Colonic mucosa (tissue), 4 donors: Measurements from ENCODE around the gene SFR1. TPM values are rescaled to one million over a fixed set of nuclear protein-coding genes. Genes with fewer than 3 reads are reported as not detected.

Source experiments
- DNase-seq: peaks from one replicate; pipeline ENCODE4 v3.0.0-alpha.2; 2020
- H3K27ac ChIP-seq: fragments of 200-600 bp; one replicate; pipeline ENCODE4 v1.8.0; 2021
- H3K27me3 ChIP-seq: fragments of 200-600 bp; one replicate; pipeline ENCODE4 v1.8.0; 2021
- H3K36me3 ChIP-seq: fragments of 200-600 bp; one replicate; pipeline ENCODE4 v1.8.0; 2021
- H3K4me1 ChIP-seq: fragments of 200-600 bp; one replicate; pipeline ENCODE4 v1.8.0; 2021; ENCODE audit warnings: mild to moderate bottlenecking
- H3K4me3 ChIP-seq: fragments of 200-600 bp; one replicate; pipeline ENCODE4 v1.8.0; 2021
- H3K9ac ChIP-seq, 2 donors: one replicate each; pipeline ENCODE4 v1.7.0; 2013; ENCODE audit warnings: control low read depth in 2 of 2, low read depth in 2 of 2, low read length in 2 of 2
- H3K9me3 ChIP-seq: fragments of 200-600 bp; one replicate; pipeline ENCODE4 v1.8.0; 2021
- intact Hi-C: fragments of 100-400 bp; cut with DNase I; formaldehyde crosslinking; loops from one replicate; pipeline ENCODE4 v1.14.1; 2022
- total RNA-seq, 2 donors: library from RNA; stranded (reverse); fragmentation: NEBNext Ultra II Directional in 1 of 2; extraction: Animal tissue kit (Norgen Biotek cat#: 25700) in 1 of 2; gene quantifications; one replicate each; pipeline ENCODE4 v1.2.1, GENCODE V29; 2021
- TF ChIP-seq, protein P1 (sequence below): fragments of 200-600 bp; IDR thresholded peaks from one replicate; pipeline ENCODE4 v1.8.0; 2022; ENCODE audit warnings: antibody characterized with exemption, mild to moderate bottlenecking
- donor health status: healthy.
- donor health status: DM: no; HTN: no; CAD: no.
- donor health status: DM: no; HTN: no; CAD: no.

Gene SFR1
- total RNA-seq, 2 donors from 2014 or later, result 6.8 to 8.0 TPM

- intact Hi-C loops, result loop anchor here (5.0 kb wide), 1 partner anchor 151 kb away; the partner anchor contains the start of gene SLK
- Histone ChIP-seq H3K27ac (no peak overlapping the region), H3K4me3 (no peak overlapping the region), H3K9me3 (no peaks in the 10 kb centered on the region), H3K9ac (no peak overlapping the region), H3K4me1 (no peaks in the 10 kb centered on the region), H3K27me3 (no peaks in the 10 kb centered on the region), H3K36me3 (no peaks in the 10 kb centered on the region)
- DNase-seq, result no peak
- TF ChIP-seq, protein P1, sequence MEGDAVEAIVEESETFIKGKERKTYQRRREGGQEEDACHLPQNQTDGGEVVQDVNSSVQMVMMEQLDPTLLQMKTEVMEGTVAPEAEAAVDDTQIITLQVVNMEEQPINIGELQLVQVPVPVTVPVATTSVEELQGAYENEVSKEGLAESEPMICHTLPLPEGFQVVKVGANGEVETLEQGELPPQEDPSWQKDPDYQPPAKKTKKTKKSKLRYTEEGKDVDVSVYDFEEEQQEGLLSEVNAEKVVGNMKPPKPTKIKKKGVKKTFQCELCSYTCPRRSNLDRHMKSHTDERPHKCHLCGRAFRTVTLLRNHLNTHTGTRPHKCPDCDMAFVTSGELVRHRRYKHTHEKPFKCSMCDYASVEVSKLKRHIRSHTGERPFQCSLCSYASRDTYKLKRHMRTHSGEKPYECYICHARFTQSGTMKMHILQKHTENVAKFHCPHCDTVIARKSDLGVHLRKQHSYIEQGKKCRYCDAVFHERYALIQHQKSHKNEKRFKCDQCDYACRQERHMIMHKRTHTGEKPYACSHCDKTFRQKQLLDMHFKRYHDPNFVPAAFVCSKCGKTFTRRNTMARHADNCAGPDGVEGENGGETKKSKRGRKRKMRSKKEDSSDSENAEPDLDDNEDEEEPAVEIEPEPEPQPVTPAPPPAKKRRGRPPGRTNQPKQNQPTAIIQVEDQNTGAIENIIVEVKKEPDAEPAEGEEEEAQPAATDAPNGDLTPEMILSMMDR, result no peak
These were observed 4.1 kb upstream of the SFR1 start for GRCh38 chr10:104117839-104118323.

GRCh38 chr10:104119996-104120395 lies 2.0 kb upstream of the SFR1 start:
- no peaks in the 10 kb centered on the region for H3K36me3 ChIP-seq
- H3K4me3 ChIP-seq, result no peak overlapping the region
- no peaks in the 10 kb centered on the region for H3K27me3 ChIP-seq
- no peaks in the 10 kb centered on the region for H3K4me1 ChIP-seq
- H3K9me3 ChIP-seq, result no peaks in the 10 kb centered on the region
- DNase-seq, result no peak
- intact Hi-C loops, result loop anchor here (5.0 to 10.0 kb wide), 2 partner anchors 75 to 153 kb away; partner anchors contain the start of gene SLK
- no peak overlapping the region for H3K27ac ChIP-seq
- H3K9ac ChIP-seq, result no peak overlapping the region
- TF ChIP-seq, protein P1, result no peak

DNA sequence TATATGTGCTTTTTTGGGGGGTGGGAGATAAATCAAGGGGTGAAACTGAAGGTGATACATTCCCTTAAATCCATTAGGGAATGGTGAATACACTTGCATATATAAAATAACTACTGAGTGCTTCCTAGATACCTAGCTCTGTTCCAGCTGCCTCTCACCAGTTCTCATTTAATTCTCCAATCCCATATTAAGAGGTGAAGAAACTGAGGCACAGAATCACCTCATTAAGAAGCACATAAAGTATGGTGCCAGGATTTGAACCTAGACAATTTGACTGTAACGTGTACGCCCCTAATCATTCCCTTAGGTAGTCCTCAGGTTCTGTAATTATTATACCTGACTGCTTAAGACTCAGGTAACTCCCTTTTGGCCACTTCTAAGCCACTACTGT lies 1.5 kb upstream of the SFR1 start:
- peak overlapping the region; percentile 100 for H3K27ac ChIP-seq
- H3K4me3 ChIP-seq, result no peak overlapping the region
- H3K4me1 ChIP-seq, result no peaks in the 10 kb centered on the region
- no peaks in the 10 kb centered on the region for H3K36me3 ChIP-seq
- no peaks in the 10 kb centered on the region for H3K9me3 ChIP-seq
- no peaks in the 10 kb centered on the region for H3K27me3 ChIP-seq
- peak overlapping the region in 1 of 2 donors; percentile 99 for H3K9ac ChIP-seq
- intact Hi-C loops, result loop anchor here (10.0 kb wide), 1 partner anchor 76 kb away; no protein-coding TSS in a partner anchor
- TF ChIP-seq, protein P1, result no peak
- DNase-seq, result no peak

DNA sequence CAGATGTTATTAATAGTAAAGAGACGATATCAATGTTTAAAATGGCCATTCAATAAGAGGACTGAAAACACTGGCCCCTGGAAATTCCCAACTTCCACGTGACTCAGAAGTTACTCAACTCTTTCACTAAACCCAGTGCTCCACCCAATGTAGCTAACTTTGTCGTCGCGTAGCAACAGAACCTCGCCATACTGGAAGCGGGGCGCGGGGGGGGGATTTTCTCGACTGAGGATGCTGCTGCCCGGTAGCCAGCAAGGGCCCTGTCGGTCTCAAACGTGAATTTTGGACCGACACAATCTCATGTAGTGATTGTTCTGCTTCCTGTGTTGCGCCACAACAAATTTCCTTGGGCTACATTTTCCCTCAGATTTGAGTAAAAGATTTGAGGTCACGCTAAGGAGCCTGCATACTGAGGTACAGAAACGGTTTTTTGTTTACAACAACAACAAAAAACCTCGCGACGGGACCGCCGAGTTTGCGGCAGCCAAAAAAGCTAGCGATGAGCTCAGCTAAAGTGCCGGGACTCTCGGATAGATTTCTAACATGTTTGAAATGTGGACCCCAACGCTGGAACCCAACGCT lies 977 bp upstream of the SFR1 start:
- H3K9ac ChIP-seq, result peak overlapping the region; percentile 86 to 99
- no peaks in the 10 kb centered on the region for H3K9me3 ChIP-seq
- H3K4me1 ChIP-seq, result no peaks in the 10 kb centered on the region
- peak overlapping the region; percentile 49 for H3K4me3 ChIP-seq
- peak overlapping the region; percentile 100 for H3K27ac ChIP-seq
- TF ChIP-seq, protein P1, result no peak
- no peaks in the 10 kb centered on the region for H3K36me3 ChIP-seq
- peak; percentile 95 for DNase-seq
- intact Hi-C loops, result loop anchor here (10.0 kb wide), 1 partner anchor 76 kb away; no protein-coding TSS in a partner anchor
- no peaks in the 10 kb centered on the region for H3K27me3 ChIP-seq

- H3K9me3 ChIP-seq, result no peaks in the 10 kb centered on the region
- peak overlapping the region; percentile 88 to 96 for H3K9ac ChIP-seq
- H3K4me3 ChIP-seq, result peak overlapping the region; percentile 66
- intact Hi-C loops, result loop anchor here (10.0 kb wide), 1 partner anchor 78 kb away; no protein-coding TSS in a partner anchor
- no peaks in the 10 kb centered on the region for H3K36me3 ChIP-seq
- no peak for DNase-seq
- no peaks in the 10 kb centered on the region for H3K27me3 ChIP-seq
- no peaks in the 10 kb centered on the region for H3K4me1 ChIP-seq
- H3K27ac ChIP-seq, result peak overlapping the region; percentile 81
- TF ChIP-seq, protein P1, result no peak
These were observed 495 bp downstream of the SFR1 start for GRCh38 chr10:104122225-104123107.
